ENCODE results near the gene CD86. TPM values are rescaled to one million over a fixed set of nuclear protein-coding genes. Genes with fewer than 3 reads are reported as not detected.

The CD86 gene
- total RNA-seq, 1 donor from 2014 or later: 1.4 TPM

GRCh38 chr3:122088531-122088930 is 33.4 kb downstream of the CD86 start:
- no peak for ATAC-seq
- no peak for DNase-seq (ENCODE audit: low spot score)

- ATAC-seq (peak; percentile 26), DNase-seq (ENCODE audit: low spot score) (no peak)
Measured at GRCh38 chr3:122091602-122092295, 36.6 kb downstream of the CD86 start.

DNA sequence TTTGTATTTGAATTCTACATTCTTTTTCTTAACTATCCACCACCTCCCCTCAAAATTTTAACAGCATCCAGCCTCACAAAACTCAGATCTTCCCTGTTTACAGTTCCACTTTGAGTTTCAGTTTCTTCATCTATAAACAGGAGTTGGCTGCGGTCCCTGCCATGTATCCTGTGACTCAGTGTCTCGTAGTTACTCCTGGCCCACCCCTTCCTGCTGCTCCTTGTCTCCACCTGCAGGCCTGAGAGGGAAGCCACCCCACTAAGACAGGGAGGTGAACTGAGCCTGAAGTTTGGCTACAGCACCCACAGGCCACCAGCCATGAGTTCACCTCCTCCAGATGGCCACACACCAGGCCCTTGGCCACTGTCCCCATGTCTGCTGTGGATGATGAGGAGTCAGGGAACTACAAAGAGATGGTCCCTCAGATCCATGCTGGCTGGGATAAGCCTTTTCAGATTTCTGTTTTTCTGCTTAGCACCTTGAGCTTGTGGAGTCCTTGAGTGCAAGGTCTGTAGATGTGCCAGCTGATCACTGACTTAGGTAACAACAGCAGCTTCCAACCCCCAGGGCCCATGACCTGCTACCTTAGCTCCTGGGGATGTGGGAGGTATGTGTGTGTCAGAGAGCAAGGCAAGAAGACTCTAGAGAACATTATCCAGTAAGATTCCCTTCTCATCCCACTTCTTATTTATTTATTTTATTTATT is 37.5 kb downstream of the CD86 start:
- ATAC-seq: peak; percentile 46
- no peak for DNase-seq (ENCODE audit: low spot score)

DNA sequence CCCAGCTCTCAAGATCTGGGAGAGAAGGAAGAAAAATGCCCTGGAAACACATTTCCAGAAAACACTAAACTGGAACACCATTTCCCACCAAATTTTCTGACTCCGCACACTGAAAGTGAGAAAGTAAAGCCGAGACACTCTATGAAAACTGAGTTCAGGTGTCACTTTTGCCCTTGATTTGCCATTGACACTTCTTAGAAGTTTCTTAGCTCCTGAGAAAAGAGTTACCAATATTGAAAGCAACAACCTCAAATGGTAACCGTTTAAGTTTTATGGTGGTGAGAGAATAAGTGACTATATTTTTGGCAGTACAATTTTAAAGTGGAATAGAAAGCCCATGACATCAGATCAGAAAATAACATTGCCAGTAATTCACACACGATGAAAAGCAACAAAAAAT is 39.0 kb downstream of the CD86 start:
- no peak for DNase-seq (ENCODE audit: low spot score)
- ATAC-seq: no peak

DNA sequence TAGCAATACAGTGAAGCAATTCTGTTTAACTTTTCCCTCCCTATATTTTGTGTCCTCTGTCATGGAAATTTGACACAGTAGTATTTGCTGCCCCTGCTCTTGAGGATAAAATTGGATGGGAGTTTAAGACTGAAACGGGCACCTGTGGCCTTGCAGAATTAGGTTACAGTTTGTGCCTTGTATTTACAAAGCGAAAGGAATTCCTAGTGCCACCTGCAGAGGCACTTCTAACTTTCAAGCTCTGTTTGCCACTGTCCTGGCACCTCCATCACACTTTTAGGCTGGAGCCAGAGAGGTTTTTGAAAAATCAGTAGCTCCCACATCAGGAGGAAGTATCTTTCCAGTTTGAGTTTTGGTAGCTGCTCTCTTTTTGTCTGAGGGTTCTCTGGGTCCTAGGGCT is 39.5 kb downstream of the CD86 start:
- DNase-seq (ENCODE audit: low spot score) (no peak), ATAC-seq (no peak)

DNA sequence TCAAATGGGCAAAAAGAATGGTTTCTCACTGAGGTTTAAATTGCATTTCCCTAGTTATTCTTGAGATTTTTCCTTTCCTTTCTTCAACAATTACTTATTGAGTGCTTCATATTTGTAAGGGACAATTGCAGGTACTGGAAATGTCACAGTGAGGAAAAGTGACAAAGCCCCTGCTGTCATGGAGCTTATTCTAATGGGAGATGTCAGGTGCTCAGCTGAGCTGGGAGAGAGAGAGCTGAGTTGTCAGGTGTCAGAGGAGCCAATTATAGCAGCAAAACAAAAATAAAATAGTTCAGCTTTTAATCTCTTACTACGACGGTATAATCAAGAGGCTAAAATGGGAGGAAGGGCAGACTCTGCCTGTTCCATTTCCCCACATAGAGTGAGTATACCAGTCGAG is 42.0 kb downstream of the CD86 start:
- ATAC-seq (no peak), DNase-seq (ENCODE audit: low spot score) (no peak)

DNA sequence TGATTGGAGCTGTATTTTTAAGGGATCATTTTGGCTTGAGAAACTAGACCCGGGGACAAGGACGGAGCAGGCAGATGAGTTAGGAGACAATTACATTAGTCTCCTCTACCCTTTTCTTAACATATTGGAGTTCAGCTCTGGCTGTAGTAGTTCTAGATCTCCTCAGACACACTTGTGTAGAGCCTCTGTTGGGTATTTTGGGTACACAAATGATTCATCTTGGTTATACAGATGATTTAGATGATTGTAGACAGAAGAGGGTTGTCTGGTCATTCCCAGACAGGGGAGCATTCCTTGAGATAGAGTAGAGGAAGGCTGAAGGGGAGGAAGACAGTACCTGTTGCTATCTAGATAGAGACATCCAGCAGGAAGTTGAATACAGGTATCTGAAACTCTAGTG is 43.4 kb downstream of the CD86 start:
- ATAC-seq (no peak), DNase-seq (ENCODE audit: low spot score) (no peak)

- ATAC-seq (peak; percentile 84), DNase-seq (ENCODE audit: low spot score) (no peak)
Measured at GRCh38 chr3:122099255-122099654, 44.1 kb downstream of the CD86 start.

DNA sequence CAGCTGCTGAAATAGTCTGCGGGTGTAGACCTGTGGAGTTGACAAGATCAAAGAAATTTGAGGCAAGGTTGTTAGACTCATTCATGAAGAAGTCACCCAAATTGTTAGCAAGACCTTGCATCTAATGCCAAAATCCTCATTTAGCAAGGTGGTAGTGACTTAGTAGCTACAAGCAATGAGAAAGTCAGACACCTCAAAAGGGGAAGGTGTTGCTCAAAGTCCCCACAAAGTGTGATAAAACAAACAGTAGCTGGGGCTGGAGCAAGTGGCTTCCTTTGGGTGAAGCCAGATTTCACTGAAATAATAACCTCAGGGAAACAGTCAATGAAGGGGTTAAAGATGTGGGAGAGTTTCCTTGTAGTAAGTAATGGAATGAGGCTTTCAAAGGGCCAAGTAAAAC is 44.9 kb downstream of the CD86 start:
- ATAC-seq (no peak), DNase-seq (ENCODE audit: low spot score) (no peak)

DNA sequence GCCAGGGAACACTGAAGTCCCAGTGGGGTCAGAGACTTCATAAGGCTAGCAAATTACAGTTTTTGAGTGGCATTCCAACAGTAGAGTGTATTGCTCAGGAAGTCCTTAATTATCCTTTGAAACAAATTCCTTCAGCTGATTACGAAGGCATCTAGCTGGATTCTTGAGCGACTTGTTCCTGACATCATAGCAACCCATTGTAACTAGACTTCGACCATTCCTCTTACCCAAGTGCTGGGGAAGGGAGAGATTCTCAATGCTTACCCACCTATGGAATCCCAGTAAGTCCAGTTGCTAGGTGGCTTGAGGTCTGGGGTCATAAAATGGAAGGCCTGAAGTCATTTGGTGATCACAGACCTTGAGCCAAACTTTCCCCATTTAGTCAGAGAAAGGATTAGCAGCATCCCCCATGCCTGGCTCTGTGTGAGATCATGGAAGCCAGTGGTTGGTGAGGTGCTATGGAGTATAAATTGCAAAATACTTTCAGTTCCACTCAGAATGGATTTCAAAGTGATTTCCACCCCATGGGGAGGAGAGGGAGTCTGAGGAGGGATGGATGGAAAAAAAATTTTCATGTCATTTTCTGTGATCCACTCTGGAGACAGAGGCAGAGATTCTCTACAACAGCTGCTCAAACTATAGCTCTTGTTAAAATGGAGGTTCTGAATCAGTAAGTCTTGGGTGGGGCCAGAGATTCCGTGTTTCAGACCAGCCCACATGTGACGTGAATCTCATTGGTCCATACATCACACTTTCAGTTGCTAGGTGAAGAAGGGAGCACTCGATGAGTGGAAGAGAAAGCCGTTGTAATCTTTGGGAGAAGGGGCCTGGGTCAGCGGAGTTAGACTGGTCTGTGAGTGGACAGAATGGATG is 45.7 kb downstream of the CD86 start:
- ATAC-seq: no peak
- DNase-seq (ENCODE audit: low spot score): no peak

- DNase-seq (ENCODE audit: low spot score): no peak
- peak; percentile 84 for ATAC-seq
Measured at GRCh38 chr3:122101646-122102045, 46.5 kb downstream of the CD86 start.

GRCh38 chr3:122102191-122102935 is 47.2 kb downstream of the CD86 start:
- DNase-seq (ENCODE audit: low spot score): no peak
- no peak for ATAC-seq

DNA sequence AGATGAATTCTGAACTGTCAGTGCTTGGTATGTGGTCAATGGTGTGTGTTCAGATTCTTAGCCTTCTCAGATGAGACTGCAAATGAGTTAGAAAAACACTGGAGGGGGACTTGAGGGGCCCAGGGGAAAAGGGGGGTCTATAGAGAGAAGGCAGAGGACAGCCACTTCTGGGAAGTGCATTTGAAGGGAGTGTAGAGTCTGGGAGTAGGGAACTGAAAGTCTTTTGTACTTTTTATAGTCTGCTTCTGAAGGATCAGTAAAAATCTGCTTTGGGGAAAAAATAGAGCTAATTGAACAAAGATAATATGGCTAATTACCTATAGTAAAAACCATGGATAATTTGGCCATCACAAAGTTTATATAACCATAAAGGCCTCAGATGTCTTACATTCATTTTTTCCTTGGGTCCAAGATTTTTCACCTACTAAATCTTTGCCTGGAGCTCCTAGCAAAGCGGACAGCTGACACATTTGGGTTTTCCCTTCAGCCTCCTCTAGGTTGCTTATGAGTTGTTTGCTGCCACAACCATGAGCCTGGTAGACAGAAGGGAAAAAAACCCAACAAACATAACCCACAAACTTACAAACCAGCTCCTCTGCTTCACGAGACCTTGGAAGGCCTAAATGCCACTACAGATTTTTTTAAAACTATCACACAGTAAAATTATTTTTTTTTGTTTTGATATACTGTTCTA is 48.8 kb downstream of the CD86 start:
- ATAC-seq (no peak), DNase-seq (ENCODE audit: low spot score) (no peak)

GRCh38 chr3:122104515-122105194 is 49.5 kb downstream of the CD86 start:
- ATAC-seq: no peak
- DNase-seq (ENCODE audit: low spot score): no peak

DNA sequence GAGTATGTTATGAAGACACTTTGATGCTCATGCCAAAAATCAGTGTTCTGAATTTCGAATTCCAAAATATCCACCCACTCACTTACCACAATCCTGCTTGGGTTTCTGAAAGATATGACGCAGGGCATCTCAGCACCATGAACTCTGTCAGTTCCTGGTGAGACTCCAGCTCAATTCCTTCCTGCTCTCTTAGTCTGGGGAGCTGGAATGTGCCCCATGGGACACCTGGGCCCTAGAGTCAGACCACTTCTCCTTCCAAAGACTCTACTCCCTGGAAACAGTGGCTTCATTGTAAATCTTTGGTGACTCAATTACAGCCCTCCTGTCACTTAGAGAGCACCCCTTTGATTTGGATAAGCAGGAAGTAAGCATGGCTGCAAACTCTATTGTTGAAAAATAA is 50.5 kb downstream of the CD86 start:
- ATAC-seq: no peak
- no peak for DNase-seq (ENCODE audit: low spot score)

- ATAC-seq: no peak
- DNase-seq (ENCODE audit: low spot score): no peak
Measured at GRCh38 chr3:122107171-122107570, 52.0 kb downstream of the CD86 start.

GRCh38 chr3:122111974-122112373 is 56.8 kb downstream of the CD86 start:
- ATAC-seq: no peak
- no peak for DNase-seq (ENCODE audit: low spot score)

- ATAC-seq (no peak), DNase-seq (ENCODE audit: low spot score) (no peak)
Measured at GRCh38 chr3:122112754-122113153, 57.6 kb downstream of the CD86 start.

- DNase-seq (ENCODE audit: low spot score): no peak
- ATAC-seq: no peak
Measured at GRCh38 chr3:122123850-122124249, 68.7 kb downstream of the CD86 start.
